HG03045 (cell line): ENCODE results near the gene LIPJ.

Source experiments
- ATAC-seq: cut with Tn5 transposase; IDR thresholded peaks from one replicate; pipeline ENCODE4 v1.9.1; 2021; ENCODE audit warnings: mild to moderate bottlenecking, moderate library complexity; ENCODE audit not compliant: unreplicated experiment

Gene LIPJ

GRCh38 chr10:88592906-88593305 lies 6.3 kb downstream of the LIPJ start:
- no peak for ATAC-seq

GRCh38 chr10:88594482-88594881 lies 7.9 kb downstream of the LIPJ start:
- no peak for ATAC-seq

- peak; percentile 85 for ATAC-seq
Measured at GRCh38 chr10:88598055-88598454, 11.5 kb downstream of the LIPJ start.

GRCh38 chr10:88608052-88608732 lies 21.6 kb downstream of the LIPJ start:
- ATAC-seq = no peak

GRCh38 chr10:88608780-88609179 lies 22.2 kb downstream of the LIPJ start:
- ATAC-seq = no peak

GRCh38 chr10:88616250-88616977 lies 29.9 kb downstream of the LIPJ start:
- no peak for ATAC-seq

GRCh38 chr10:88617772-88618300 lies 31.3 kb downstream of the LIPJ start:
- no peak for ATAC-seq

GRCh38 chr10:88618496-88618895 lies 31.9 kb downstream of the LIPJ start:
- no peak for ATAC-seq

- no peak for ATAC-seq
Measured at GRCh38 chr10:88620441-88620840, 33.9 kb downstream of the LIPJ start.

GRCh38 chr10:88623835-88624234 lies 37.3 kb downstream of the LIPJ start:
- ATAC-seq = no peak

GRCh38 chr10:88624840-88625239 lies 38.3 kb downstream of the LIPJ start:
- no peak for ATAC-seq

GRCh38 chr10:88640186-88640585 lies 53.6 kb downstream of the LIPJ start:
- no peak for ATAC-seq

GRCh38 chr10:88642209-88642608 lies 55.6 kb downstream of the LIPJ start:
- no peak for ATAC-seq

- ATAC-seq = no peak
Measured at GRCh38 chr10:88642963-88643362, 56.4 kb downstream of the LIPJ start.

GRCh38 chr10:88647061-88647615 lies 60.6 kb downstream of the LIPJ start:
- no peak for ATAC-seq

GRCh38 chr10:88651101-88651551 lies 64.6 kb downstream of the LIPJ start:
- no peak for ATAC-seq

GRCh38 chr10:88652616-88653015 lies 66.1 kb downstream of the LIPJ start:
- no peak for ATAC-seq
